IPS-18c (cell line): Measurements from ENCODE around the gene CRACDL.

Experiments
- H3K4me3 ChIP-seq: 2 replicates; pipeline ENCODE4 v1.7.0; 2013; ENCODE audit warnings: low read depth, mild to moderate bottlenecking, low read length, moderate library complexity; ENCODE audit not compliant: insufficient read depth
- H3K9me3 ChIP-seq: one replicate; pipeline ENCODE4 v1.6.1; 2013; ENCODE audit warnings: mild to moderate bottlenecking, low read length, moderate library complexity; ENCODE audit not compliant: control insufficient read depth, insufficient read depth

The CRACDL gene

DNA sequence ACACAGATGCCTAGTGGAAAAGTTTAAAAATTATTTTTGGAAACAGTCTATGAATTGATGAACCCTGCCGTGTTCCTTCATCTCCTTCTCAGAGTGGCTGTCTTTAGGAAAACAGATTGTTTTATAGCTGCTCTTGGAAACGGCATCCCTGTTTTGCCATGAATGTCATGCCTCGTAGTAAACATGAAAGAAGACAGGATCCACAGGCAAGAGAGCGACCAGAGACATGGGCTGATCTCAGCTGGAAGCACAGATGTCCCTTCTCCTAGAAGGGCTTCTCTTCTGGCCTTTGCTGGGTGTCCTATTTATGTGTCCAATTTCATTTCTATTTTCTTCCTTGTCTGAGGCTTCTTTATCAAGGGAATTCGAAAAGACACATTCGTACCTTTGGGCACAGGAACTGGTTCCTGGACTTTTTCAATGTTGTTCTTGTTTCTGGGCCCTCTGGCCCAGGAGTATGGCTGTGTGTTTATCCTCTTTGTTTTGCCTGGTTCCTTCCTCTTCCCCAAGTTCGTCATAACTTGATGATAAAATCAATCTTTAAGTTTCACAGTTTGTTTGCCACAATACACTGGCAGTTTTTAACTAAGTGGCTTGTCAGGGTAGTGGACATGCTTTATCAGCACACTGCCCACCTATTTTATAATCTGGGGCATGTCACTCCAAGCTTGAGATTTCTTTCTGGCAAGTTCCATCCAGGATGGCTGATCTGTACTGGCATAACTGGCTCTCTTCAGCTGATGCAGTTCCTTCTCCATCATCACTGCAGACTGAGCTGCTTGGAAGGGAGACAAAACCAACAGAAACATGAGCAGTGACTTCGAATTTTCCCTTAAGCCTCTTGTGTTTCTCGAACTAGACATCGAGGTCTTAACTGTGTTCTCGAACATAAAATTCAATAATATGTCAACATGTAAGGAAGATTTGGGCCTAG is 141.9 kb downstream of the CRACDL start:
- H3K9me3 ChIP-seq: no peaks in the 10 kb centered on the region
- H3K4me3 ChIP-seq: no peak overlapping the region

DNA sequence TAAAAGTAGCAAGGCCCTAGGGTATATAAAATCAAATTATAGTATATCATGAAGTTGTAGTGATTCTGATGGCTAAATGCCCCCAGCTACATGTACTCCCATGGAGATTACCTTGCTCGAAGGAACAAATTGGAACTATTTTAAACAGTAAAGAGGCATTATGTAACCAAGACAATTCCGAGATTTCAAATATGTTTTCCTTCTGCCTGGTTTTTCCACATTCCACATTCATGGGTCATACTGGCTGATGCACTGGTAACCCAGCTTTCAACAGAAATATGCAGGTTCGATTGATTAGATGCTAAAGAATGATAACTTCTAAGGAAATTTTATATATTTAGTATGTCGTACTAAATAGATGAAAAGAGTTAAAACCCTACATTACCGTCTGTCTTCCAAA is 142.8 kb downstream of the CRACDL start:
- no peaks in the 10 kb centered on the region for H3K9me3 ChIP-seq
- no peak overlapping the region for H3K4me3 ChIP-seq

DNA sequence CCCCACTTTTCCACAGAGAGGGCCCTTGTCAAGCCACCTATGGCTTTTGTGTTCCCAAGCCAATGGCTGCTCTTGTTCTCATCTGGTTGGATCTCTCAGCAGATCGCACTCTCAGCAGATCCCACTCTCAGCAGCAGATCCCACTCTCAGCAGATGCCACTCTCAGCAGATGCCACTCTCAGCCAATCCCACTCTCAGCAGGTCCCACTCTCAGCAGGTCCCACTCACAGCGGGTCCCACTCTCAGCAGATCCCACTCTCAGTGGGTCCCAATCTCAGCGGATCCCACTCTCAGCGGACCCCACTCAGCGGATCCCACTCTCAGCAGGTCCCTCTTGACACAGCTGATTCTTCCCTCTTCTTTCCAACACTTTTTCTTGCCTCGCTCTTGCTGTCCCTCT is 145.8 kb downstream of the CRACDL start:
- Histone ChIP-seq H3K4me3 (no peak overlapping the region), H3K9me3 (no peaks in the 10 kb centered on the region)

DNA sequence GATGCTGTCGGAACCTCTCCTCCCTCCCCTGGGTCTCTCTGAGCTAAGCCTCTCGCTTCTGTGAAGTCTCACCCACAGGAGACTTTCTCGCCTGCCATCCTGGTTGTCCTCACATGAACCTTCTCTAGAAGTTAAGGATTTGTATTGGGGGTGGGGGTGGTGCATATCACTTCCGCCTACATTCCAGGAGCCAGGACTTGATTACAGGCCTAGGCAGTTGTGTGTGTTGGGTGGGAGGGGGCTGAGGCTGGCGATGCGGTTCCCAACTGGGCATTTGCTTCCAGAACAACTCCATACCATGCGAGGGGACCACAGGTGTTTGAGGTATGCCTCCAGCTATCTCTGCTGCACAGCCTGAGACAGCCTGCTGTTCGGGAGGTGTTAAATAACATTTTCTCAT is 148.3 kb downstream of the CRACDL start:
- Histone ChIP-seq H3K9me3 (no peaks in the 10 kb centered on the region), H3K4me3 (no peak overlapping the region)

DNA sequence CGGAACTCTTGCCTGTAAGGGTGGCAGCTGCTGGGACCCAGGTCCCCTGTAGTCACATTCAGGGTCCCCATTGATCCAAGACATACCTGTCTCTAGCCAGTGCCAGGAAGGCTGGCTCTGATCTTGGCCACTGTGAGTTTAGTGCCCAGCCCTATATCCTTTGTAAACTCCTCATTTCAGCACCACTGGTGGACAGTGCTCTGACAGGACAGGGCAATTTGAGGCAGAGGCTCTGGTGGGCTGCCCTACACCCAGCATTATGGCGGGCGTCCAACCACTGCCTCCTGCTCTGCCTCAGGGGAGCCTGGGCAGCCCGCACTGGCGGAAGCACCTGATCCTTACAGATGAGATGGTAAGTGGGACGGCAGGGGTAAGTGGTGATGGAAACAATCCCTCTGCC is 149.8 kb downstream of the CRACDL start:
- H3K4me3 ChIP-seq: no peak overlapping the region
- H3K9me3 ChIP-seq: peaks cover under 1% of the 10 kb centered on the region

DNA sequence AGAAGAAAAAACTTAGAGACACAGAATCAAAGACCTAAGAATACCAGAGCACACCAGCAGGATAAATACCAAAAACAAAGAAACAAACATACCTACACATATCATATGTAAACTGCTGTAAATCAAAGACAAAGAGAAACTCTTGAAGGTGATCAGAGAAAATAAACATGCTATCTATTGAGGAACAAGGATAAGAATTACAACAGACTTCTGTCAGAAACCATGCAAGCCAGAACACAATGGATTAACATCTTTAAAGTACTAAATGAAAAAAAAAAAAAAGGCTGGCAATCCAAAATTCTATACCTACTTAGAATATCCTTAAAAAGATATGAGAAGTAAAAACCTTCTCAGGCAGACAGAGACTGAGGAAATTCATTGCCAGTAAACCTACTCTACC is 153.5 kb downstream of the CRACDL start:
- peaks cover 7% of the 10 kb centered on the region for H3K9me3 ChIP-seq
- H3K4me3 ChIP-seq: no peak overlapping the region

DNA sequence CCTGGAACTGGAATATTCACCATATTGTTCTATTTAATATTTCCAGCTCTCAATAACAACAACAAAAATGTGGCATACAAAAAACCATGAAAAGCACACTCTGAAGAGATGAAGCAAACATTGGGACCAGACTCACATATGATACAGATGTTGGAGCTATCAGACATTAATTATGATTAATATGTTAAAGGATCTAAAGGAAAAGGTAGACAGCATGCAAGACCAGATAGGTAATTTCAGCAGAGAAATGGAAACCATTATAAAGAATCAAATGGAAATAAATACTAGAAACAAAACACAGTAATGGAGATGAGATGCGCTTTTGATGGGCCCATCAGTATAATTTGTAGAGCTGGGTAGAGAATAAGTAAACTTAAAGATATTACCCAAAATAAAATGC is 154.2 kb downstream of the CRACDL start:
- Histone ChIP-seq H3K9me3 (peaks cover 7% of the 10 kb centered on the region), H3K4me3 (no peak overlapping the region)

DNA sequence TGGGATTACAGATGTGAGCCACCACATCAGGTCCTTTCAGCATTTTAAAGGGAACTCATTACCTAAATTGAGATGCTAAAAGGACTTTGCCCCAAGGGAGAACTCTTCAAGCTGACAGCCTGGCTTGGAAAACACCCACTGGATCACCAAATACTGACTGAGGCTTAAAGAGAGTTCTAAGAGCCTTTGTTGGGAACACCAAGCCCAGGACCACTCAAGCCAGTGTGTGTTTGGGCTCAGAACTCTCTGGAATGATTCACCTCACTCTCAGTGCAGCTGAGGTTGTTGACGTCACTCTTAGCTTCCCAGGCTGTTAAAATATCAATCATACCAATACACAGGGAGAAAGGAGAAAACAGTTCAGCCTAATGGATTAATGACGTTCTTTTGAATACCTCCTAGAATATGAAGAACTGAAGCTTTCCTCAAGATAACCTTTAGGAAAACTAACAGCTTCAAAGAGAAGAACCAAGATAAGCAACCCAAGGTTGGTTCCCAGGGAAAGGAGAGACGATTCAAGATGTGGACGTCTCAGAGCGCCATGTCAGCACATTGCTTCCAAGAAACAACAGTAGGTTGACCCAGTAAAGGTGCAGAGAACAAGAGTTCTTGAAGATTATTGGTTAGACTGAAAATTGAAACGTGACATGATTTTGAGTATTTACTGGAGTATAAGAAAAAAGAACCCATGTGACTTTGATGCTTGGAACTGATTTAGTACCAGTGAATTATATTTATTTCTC is 157.1 kb downstream of the CRACDL start:
- Histone ChIP-seq H3K9me3 (peaks cover 7% of the 10 kb centered on the region), H3K4me3 (no peak overlapping the region)

DNA sequence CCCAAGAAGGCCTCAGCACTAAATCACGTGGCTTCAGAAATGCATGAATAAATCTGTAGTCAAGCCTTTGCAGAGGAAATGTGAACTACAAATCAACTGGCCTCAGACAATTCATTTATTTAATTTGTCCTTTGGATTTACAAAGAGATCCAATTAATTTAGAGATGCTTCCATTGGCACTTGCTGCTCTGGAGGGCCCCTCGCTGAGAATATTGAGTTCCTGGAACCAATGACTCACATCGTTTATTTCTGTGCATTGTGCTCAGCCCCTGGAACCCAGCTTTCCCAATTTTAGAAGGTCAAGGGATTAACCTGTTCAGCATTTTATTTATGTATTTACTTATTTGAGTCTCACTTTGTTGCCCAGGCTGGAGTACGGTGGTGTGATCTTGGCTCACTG is 157.9 kb downstream of the CRACDL start:
- peaks cover 7% of the 10 kb centered on the region for H3K9me3 ChIP-seq
- H3K4me3 ChIP-seq: no peak overlapping the region

DNA sequence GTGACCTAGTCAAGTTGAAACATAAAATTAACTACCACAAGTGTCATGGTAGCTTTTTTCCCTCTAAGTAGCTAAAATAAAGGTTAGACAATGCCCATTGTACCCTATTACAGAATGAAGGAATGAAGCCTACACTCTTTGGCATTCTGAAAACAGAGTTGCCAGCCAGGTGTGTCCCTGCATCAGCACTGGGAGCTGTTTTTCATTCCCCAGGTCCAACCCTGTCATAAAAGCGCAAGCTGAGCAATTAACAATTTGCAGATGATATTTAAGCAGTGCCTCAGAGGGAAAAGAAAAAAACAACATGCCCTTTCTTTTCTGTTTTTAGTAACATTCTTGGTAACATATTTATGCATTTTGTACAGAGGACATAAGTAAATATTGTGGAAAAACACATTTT is 158.3 kb downstream of the CRACDL start:
- Histone ChIP-seq H3K9me3 (peaks cover 7% of the 10 kb centered on the region), H3K4me3 (no peak overlapping the region)

DNA sequence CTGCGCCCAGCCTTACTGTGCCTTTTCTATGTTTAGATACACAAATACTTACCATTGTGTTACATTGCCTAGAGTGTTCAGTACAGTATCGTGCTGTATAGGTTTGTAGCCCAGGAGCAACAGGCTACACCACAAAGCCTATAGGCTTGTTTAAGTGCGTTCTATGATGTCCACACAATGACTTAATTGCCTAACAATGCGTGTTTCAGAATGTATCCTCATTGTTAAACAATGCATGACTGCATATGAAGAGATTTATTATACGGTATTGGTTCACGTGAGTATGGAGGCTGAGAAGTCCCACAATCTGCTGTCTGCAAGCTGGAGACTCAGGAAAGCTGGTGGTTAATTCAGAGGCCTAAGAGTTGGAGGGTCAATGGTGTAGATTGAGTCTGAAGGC is 158.9 kb downstream of the CRACDL start:
- H3K9me3 ChIP-seq: peaks cover 7% of the 10 kb centered on the region
- H3K4me3 ChIP-seq: no peak overlapping the region

DNA sequence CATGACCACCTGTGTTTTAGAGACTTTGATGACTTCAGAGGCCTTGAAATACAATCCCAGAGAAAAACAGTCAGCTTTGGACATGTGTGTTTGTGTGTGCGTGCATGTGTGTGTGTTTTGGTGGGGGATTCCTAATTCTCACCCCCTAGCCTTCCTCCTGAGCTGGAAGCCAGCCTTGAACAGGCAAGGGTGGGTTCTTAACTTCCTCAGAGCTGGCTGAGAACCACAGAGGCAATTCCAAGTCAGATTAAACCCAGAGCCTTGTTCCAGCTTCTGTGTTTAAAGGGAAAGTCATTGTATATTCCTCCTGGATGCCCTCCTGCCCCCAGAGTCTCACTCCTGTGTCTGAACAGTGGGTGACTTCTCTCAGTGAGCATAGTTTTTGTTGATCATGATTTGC is 159.9 kb downstream of the CRACDL start:
- no peak overlapping the region for H3K4me3 ChIP-seq
- H3K9me3 ChIP-seq: peaks cover 7% of the 10 kb centered on the region

DNA sequence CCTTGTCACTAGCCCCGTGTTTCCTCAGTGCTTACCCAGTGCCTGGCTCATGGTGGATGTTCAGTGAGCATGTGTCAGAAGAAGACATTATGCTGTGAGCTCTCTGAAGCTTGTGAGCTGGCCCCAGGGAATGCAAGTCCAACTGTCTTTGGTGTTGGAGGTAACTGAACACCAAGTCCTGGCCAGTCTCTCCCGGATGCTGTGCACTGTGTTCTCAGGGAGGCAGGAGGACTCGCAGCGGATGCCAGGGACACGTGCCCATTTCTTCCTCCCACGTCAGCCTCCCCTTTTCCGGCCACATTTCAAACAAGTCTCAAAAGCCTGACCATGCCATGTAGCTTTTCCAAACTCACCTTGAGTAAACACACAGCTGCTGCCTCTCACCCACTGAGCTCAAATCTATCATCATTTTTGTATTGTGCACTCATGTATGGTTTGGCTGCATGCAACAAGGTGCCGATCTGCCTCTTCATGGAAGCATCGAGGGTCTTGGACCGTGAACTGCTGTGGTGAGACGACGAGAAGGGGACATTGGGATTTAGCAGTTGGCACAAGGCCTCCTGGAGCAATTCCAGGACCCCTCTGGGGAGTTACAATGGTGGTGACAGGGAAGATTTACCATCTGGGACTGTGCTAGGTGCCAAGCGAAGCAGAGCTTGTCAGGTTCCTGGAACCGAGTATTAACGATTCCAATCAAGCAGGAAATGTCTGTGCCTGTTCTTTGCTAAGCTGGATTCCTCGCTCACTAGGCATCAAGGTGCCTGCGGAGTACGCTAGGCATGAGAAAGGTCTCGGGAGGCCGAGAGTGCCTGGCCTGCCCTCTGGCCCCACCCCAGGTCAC is 160.7 kb downstream of the CRACDL start:
- H3K4me3 ChIP-seq: no peak overlapping the region

DNA sequence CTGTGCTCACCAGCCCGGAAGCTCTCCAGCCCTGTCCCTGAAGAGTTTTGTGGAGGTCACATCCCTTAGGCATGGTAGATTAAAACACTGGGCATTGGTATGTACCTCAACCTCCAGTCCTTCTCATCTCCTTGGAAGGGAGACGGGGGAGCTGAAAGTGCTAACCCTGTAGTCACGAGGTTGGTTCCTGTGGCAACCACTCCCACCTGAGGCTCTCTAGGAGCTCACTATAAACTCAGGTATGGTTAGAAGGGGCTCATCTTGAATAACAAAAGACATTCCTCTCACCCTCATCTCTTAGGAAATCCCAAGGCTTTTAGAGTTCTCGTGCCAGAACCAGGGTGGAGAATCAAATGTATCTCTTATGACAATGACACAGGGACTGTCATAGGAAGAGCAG is 162.1 kb downstream of the CRACDL start:
- H3K4me3 ChIP-seq: no peak overlapping the region
- peaks cover 3% of the 10 kb centered on the region for H3K9me3 ChIP-seq

More for the DNA sequence above, 160.7 kb downstream of the CRACDL start:
- H3K9me3 ChIP-seq: peaks cover 3% of the 10 kb centered on the region

DNA sequence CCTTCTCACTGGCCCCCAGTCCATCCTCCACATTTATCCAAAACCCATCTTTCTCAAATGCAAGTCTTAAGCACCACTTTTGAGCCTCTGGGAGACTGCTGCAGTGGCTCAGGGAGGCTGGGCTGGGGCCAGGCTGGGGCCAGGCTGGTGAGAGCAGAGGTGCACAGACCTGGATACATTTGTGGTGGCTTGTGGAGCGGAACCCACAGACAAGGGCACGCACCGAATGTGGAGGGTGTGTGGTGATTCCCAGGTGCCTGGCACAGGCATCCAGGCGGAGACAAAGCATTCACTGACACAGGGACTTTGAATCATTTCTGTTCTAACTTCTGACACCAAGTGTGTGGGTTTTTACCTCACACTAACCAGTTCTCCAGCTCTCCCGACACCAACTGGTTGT is 162.9 kb downstream of the CRACDL start:
- Histone ChIP-seq H3K4me3 (no peak overlapping the region), H3K9me3 (peaks cover 3% of the 10 kb centered on the region)

DNA sequence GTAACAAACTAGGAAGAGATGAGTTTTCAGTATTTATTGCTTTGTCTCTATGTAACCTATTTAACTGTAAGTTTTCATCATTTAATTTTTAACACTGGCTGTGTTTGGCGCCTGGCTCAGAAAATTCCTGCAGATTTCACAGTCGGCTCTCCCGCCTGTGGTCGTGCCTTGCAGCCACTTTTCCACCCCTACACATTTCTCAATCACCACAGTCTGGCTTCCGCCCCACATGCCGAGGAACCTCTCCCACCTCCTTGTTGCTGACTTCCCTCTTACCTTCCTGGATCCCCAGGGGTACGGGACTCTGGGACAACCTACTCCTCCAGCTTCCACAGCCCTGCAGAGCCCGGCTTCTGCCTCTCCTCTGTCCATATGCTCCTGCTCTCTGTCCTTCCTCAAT is 163.5 kb downstream of the CRACDL start:
- Histone ChIP-seq H3K9me3 (no peaks in the 10 kb centered on the region), H3K4me3 (no peak overlapping the region)

DNA sequence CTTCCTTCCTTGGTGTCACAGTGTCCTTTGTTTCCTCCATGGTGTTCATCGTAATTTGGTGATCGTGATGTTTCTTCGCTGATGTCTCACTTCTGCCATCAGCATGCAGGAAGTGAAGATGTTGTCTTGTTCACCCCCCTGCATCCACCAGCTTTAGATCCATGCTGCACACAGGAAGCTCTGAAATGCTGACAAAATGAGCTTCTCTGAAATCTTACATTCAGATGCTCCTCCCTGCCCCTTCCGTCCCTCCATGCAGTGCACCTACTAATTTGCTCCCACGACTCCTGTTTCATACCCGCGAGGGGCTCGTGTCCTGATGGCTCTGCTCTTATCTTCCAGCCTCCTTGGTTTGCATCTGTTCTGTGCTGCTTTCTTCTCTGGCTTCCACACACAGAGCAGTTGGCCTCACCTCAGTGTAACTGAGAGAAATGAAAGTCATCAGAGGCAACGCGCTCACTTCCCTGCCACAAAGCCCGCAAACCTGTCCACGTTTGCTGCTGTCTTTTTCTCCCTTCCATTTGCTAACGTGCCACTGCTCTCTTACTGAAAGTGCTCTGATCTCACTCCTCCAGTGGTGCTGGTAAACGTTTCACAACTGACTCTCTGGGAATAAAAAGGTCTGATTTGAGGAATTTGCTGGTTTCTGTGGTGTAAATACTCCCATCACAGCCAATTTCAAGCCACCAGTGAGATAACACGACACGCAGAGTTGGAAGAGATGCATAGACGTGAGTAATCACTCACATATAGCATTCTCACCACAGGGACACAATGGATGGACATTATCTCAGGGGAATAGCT is 164.1 kb downstream of the CRACDL start:
- no peaks in the 10 kb centered on the region for H3K9me3 ChIP-seq
- H3K4me3 ChIP-seq: no peak overlapping the region
